Endometrial microvascular endothelial cells (primary cell): ENCODE measurements around the gene EIF2S3. TPM values are rescaled to one million over a fixed set of nuclear protein-coding genes. Genes with fewer than 3 reads are reported as not detected.

Source experiments
- in situ Hi-C: cut with HindIII; loops from 2 replicates; pipeline ENCODE4 v1.10.0; 2017; ENCODE audit warnings: low sequenced_read_pairs, low pct_unique_long_range_greater_than_20kb; ENCODE audit errors: inconsistent ontology term
- total RNA-seq: library from RNA; depleted of rRNA; stranded (reverse); fragments of >200 nt; gene quantifications from one replicate; pipeline ENCODE4 v1.2.3, GENCODE V29; 2015; ENCODE audit errors: inconsistent ontology term

The EIF2S3 gene
- 177 TPM for total RNA-seq

DNA sequence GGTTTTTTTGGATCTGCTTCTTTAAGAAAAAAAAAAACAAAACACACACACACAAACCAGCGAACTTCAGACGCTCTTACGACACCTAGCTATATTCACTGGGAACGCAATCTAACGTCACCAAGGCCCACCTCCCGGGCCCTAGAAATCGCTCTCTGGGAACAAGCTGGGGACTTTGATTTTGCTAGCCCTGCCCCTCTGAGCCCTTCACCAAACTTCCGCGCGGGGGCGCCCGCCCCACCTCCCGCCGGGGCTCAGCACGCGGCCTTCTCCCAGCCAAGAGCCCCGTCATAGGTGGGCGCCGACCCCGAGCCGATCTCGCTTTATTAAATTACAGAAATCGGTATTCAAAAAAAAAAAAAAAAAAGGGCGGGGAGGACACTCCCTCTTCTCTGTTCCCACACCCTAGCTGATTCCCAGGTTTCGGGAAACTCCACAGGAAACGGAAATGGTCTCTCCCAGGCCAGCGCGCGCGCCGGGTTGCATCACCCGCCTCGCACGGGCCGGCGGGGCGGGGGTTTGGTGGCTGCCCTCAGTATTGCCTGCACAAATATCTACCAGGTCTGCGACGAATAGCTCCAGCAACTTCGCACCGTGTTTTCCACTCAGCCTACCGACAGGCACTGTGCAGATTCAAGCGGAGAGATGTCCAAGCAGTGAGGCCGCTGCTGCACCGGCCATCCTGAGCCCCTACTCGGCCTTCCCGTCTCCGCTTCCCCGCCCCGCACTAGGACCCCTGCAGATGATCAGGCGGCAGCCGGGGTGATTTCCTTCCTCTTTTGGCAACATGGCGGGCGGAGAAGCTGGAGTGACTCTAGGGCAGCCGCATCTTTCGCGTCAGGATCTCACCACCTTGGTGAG is at the start of gene EIF2S3:
Gene EIF2S3, plus strand, starts transcription at position 775 of the 861 bp plus-strand sequence. Its CDS starts 13 bp downstream, at position 788.
- in situ Hi-C loops = no loop called here

DNA sequence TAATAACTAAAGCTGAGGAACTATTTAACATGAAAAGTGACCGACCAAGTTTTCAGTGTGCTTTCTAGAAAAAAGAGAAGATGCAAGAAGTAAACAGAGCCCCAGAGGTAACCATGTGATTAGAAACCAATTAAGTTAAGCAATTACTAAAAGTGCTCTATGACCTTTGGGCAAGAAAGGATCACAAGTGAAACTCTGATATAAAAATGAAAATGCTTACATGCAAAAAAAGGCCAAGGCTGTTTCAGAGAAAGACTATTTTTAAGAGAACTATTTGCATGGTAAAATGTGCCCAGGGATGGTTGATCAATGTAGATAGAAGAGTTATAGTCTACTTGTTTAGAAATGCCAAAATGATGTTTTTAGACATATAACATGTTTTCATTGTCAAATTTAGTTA is 49.7 kb upstream of the EIF2S3 start:
- in situ Hi-C loops = no loop called here

DNA sequence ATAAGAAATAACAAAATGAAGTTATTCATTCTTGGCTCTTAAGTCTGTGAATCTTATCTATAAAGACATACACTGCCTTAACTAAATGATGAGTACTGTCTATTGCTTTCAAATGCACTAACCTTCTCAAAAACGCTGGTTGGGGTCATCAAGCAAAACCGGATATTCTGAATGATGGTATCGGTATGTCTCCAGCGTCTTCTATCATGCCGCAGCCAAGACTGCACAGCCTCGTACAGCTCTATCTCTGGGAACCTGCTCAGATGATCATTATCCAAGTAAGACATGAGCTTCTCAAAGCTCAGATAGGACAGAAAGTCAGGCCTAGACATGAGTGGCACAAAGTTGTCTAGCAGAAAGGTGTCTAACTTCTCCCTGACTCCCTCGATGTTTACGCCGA is 48.9 kb upstream of the EIF2S3 start:
- in situ Hi-C loops = no loop called here

- in situ Hi-C loops = no loop called here
Measured at GRCh38 chrX:24012266-24012665, 42.5 kb upstream of the EIF2S3 start.

- in situ Hi-C loops = no loop called here
Measured at GRCh38 chrX:24014388-24015018, 40.3 kb upstream of the EIF2S3 start.

DNA sequence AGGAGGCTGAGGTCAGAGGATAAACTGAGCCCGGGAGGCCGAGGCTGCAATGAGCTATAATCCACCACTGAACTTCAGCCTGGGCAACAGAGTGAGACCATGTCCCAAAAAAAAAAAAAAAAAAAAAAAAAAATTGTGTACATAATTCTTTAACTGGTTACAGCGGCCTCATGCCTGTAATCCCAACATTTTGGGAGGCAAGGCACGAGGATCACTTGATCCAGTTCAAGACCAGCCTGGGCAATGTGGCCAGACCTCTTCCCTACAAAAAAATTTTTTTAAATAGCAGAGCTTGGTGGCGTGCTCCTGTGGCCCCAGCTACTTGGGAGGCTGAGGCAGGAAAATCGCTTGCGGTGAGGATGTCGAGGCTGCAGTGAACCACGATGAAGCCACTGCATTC is 37.1 kb upstream of the EIF2S3 start:
- in situ Hi-C loops = no loop called here

DNA sequence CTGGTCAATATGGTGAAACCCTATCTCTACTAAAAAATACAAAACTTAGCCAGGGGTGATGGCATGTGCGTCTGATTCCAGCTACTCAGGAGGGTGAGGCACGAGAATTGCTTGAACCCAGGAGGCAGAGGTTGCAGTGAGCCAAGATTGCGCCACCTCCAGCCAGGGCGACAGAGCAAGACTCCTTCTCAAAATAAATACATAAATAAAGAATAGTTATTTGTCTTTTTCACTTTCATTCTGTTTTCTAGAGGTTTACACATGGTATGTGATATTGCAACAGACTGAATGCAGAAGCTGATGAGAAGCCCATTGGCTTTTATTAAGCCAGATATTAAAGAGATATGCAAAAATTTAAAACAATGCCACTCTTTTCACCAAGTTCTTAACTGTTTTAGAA is 35.9 kb upstream of the EIF2S3 start:
- in situ Hi-C loops = no loop called here

DNA sequence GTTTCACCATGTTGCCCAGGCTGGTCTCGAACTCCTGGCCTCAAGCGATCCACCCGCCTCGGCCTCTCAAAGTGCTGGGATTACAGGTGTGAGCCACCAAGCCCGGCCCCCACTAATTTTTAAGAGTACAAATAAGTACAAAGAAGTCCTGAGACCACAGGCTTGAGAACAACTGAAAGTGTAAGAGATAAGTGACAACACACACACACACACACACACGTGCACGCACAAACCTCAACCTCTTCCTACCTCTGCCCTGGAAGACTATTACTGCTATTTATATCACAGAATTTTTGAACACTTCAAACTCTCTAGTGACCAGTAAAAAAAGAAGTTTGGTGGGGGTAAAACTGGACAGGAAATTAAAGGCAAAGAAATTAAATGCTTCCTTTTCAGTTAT is 35.3 kb upstream of the EIF2S3 start:
- in situ Hi-C loops = no loop called here

GRCh38 chrX:24020306-24020876 is 34.4 kb upstream of the EIF2S3 start:
- in situ Hi-C loops = no loop called here

DNA sequence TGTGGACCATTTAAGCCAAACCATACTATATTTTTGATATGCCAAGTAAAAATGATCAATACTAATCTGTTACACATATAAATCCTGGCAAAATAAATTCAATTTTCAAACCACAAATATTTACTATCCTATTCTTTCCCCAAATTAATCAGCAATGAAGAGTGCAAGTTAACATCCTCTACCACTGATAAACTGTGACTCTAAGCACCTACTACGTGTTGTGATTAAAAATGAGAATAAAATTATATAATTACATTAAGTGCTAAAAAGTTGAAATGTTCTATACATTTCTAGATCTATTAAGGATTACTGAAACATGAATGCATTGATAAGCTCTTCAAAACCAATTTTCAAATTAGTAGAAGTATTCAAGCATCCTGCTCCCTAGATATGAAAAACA is 31.2 kb upstream of the EIF2S3 start:
- in situ Hi-C loops = no loop called here

DNA sequence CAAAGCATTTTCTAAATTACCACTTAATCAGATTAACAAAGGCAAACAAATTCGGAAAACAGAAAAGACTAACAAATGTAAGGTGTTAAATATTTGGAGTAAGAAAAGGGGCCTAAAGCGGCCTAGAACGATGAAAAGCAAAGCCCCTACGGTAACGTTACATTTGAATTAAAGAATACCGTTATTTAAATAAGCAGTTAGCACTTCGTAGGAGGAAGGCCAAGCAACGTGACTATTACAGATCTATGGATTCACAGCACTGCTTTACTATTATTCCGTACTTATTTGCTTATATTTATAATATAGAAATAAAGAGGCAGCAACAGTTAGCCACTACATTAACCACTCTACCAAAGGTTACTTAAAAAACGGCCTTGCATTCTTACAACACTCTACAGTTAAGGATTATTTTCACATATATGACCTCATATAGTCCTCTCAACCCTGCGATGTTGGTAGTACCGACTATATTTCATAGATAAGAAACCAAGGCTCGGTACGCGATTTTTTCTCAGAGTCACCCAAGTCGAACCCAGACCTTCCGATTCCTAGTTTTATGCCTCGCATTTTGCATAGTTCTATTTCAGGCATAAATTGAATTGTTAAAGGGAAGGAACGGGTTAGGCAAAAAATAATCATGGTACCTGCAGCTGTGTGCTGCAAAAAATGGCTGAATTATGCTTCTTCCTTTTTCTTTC is 30.6 kb upstream of the EIF2S3 start:
- in situ Hi-C loops = no loop called here

DNA sequence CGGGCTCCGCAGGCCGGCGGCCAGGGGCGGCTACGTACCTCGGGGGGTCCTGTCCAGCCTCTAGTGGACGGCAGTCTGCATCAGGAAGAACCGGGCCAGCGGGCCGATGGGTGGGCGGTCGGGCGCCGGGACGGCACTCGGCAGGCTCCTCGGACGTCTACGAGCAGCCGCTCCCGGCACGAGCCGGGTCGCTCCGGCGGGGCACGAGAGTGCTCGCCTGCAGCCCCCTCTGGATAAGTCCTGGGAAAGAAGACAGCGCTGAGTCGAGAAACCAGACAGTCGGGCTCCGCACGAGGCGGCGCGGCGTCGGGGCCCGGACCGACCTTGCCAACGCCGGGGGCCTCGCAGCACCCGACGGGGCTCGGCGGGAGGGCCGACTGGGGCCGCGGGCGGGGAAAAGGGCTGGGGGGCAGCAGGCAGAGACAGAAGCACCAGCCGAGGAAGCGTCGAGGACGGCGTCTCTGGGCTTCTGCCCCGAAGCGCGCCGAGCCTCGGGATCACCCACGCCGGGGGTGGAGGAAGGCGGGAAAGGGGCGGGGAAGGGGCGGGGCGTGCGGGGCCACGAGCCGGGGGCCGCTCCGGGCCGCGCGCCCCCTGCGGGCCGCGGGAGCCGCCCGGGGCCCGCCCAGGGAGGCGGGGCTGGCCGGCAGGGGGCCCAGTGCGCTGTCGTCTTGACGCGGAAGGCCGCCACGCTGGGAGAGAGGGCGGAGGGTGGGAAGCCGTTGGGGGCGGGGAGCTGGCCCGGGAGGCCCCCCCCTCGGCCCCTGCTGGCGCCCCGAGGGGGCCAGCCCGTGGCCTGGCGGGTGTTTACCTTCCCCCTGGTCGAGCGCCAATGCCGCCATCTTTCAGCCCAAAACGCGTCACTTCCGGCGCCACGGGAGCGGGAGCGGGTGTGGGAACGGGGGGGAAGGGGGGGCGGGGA is 29.7 kb upstream of the EIF2S3 start:
- in situ Hi-C loops = no loop called here

DNA sequence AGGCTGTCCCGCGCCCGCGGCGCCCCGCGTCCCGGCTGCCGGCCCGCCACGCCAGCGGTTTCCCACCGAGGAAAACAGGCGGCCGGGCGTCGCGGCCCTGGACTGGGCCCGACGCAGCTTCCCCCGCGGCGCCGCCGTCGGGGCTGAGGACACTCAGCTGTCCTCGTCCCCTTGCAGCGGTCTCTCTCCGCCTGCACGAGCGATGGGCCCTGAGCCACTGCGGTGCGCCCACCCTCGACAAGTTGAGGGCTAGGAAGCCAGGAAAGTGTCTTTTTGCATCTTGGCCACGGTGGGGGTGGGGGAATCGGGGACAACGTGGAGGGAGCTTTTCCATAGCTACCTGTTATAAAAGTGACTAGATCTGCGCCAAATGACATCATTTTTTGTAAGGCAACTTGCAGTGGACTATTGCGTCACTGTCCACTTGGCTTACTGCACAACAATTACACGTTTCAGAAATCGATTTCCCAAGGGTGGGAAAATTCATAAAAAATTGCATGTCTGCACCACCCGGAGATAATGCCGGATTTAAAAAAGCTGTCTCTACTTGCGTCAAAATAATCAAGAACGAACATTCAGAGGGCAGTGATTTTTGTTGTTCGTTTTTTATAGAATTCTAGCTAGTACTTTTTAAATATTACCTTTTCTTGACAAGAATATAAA is 28.9 kb upstream of the EIF2S3 start:
- in situ Hi-C loops = no loop called here

DNA sequence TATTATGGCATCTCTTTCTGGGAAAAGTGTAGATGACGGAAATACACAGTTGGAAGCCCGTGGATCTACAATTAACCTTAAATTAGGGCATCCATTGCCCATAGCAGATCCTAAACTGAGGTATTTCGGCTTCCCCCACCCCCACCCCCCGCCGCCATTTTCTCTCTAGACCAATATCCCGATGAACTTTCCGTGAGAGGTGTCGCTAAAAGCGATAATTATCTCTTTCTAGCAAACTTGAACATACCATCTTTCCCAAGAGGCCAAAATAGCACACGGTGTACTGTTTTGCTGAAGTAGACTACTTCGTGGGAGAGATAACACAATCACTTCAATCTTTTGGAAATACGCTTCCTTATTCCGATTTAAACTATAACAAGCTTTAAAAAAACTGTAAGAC is 28.3 kb upstream of the EIF2S3 start:
- in situ Hi-C loops = no loop called here

DNA sequence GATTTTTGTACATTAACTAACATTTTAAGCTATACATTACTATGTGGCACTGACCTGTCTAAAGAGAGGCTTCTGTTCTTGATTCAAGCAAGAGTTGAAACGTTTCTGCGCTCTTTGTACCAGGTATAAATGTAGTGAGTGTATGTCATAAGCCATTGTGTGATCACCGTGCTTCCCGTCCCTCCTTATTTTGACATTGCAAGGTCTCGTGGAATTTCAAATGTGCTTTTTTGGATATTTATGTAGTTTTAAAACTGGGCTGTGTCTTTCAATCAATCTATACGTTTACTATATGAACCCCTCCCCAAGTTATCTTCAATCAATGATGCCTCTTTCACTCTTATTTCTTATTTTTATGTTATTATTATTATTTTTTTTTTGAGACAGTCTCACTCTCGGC is 27.7 kb upstream of the EIF2S3 start, which contains the start of gene KLHL15:
Gene KLHL15, minus strand, starts transcription at position 101 of the 400 bp plus-strand sequence. CDS start 20,493 bp downstream, outside the sequence.
- in situ Hi-C loops = no loop called here

GRCh38 chrX:24027985-24028384 is 26.8 kb upstream of the EIF2S3 start:
- in situ Hi-C loops = no loop called here

- in situ Hi-C loops = no loop called here
Measured at GRCh38 chrX:24030597-24030996, 24.2 kb upstream of the EIF2S3 start.

DNA sequence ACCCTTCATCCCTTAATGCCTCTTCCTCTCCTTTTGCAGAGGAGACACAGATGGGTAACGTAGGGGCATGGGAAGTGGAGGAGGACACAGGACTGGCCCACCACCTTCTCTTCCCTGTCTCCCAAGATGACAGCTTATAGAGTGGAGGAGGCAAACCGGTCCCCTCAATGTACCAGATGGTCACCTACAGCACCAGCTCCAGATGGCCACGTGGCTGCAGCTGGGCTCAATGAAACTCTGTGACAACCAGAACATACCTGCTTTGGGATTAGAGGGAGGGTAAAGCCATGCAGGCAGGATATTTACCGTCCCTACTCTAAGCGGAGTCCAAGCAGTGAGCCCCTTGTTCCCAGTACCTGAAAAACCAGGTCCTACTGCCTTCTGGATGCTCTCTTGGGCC is 20.3 kb upstream of the EIF2S3 start:
- in situ Hi-C loops = no loop called here
